Breast epithelium (tissue), 4 donors: ENCODE measurements around the gene LLGL1. TPM values are rescaled to one million over a fixed set of nuclear protein-coding genes. Genes with fewer than 3 reads are reported as not detected.
"Not testable (repeated sequence)": the region's sequence is repeated elsewhere in the genome, so short reads cannot be mapped to it uniquely, and the experiment has no call there.

Experiments
- DNase-seq, 2 donors: peaks; one replicate each; pipeline ENCODE4 v3.0.0-alpha.2; 2019; ENCODE audit warnings: low spot score in 2 of 2
- H3K27ac ChIP-seq, 2 donors: fragments of 200-600 bp; sonication (generic) in 1 of 2; one replicate each; pipeline ENCODE4 v1.5.1; 2016 to 2019; ENCODE audit warnings: mild to moderate bottlenecking in 1 of 2
- H3K27me3 ChIP-seq, 2 donors: fragments of 200-600 bp; sonication (generic) in 1 of 2; one replicate each; pipeline versions ENCODE4 v1.5.1 to v1.6.0; 2017 to 2019; ENCODE audit warnings: control low read depth in 1 of 2, mild to moderate bottlenecking in 1 of 2
- H3K36me3 ChIP-seq: fragments of 200-600 bp; one replicate; pipeline ENCODE4 v1.5.1; 2019
- H3K4me1 ChIP-seq, 2 donors: fragments of 200-600 bp; sonication (generic); one replicate each; pipeline ENCODE4 v1.5.1; 2016 to 2019; ENCODE audit warnings: control low read depth in 1 of 2
- H3K4me3 ChIP-seq, 3 donors: fragments of 200-600 bp; sonication (generic); 1 replicate in 2 of 3; 2 replicates in 1 of 3; pipeline ENCODE4 v1.5.1; 2016 to 2019; ENCODE audit warnings: mild to moderate bottlenecking in 3 of 3, moderate library complexity in 2 of 3
- H3K9me3 ChIP-seq, 2 donors: fragments of 200-600 bp; sonication (generic) in 1 of 2; one replicate each; pipeline ENCODE4 v1.5.1; 2016 to 2019; ENCODE audit warnings: control low read depth in 1 of 2
- POLR2A ChIP-seq: fragments of 450-650 bp; IDR thresholded peaks from one replicate; pipeline ENCODE4 v1.6.1; 2016; ENCODE audit warnings: antibody characterized with exemption, mild to moderate bottlenecking, moderate library complexity
- POLR2AphosphoS5 ChIP-seq, 3 donors: sonication (generic); formaldehyde crosslinking; IDR thresholded peaks; one replicate each; pipeline ENCODE4 v1.6.1; 2017; ENCODE audit warnings: antibody characterized with exemption in 3 of 3
- intact Hi-C: fragments of 100-400 bp; cut with DNase I; formaldehyde crosslinking; loops from one replicate; pipeline ENCODE4 v1.15.1; 2023; ENCODE audit warnings: low total_unique reads
- total RNA-seq, 3 donors: library from RNA; depleted of rRNA; stranded (reverse); fragments of >200 nt; gene quantifications; one replicate each; pipeline ENCODE4 v1.1.0, GENCODE V29; 2016
- TF ChIP-seq, protein P1 (sequence below), 3 donors: fragments of 450-650 bp; IDR thresholded peaks; one replicate each; pipeline ENCODE4 v1.5.1; 2016 to 2017; ENCODE audit warnings: antibody characterized with exemption in 3 of 3, mild to moderate bottlenecking in 3 of 3, moderate library complexity in 3 of 3

Gene LLGL1
- total RNA-seq, 3 donors from 2014 or later = 16.0 to 21.6 (median 18.4) TPM

DNA sequence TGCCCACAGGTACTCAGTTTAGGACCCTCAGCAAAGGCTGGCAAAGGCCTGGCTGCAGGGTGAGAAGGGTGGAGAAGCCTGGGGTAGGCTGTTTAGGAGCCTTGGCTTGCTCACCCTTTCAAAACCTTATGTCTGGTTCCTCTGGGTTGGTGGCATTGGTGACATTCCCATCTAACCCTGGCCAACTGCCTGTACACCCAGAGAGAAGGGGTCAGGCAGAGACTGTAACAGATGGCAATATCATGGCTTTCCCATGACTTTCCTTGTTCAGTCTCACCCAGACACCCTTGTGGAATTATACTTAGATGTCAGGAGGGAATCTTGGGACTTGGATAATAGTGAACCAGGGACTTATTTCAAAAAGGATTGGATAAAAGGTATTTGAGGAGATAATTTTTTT lies 18.5 kb upstream of the LLGL1 start:
- no peak overlapping the region for H3K4me3 ChIP-seq
- no peaks in the 10 kb centered on the region for H3K4me1 ChIP-seq
- H3K27ac ChIP-seq = no peak overlapping the region
- intact Hi-C loops = loop anchor here (10.0 kb wide), 1 partner anchor 372 kb away; the partner anchor contains the start of gene SREBF1
- no peak for DNase-seq
- no peak for TF ChIP-seq POLR2A
- no peaks in the 10 kb centered on the region for H3K9me3 ChIP-seq
- H3K27me3 ChIP-seq = no peaks in the 10 kb centered on the region
- H3K36me3 ChIP-seq = peaks cover 14% of the 10 kb centered on the region

DNA sequence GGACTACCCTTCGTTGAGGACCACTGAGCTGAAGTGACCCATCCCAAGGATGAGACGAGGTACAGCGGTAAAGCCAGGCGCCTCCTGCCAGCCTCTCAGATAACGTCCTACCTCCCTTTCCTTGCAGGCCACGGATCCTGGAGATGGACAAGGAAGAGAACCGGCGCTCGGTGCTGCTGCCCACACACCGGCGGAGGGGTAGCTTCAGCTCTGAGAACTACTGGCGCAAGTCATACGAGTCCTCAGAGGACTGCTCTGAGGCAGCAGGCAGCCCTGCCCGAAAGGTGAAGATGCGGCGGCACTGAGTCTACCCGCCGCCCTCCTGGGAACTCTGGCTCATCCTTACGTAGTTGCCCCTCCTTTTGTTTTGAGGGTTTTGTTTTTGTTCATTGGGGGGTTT lies 17.3 kb upstream of the LLGL1 start:
- H3K27me3 ChIP-seq = no peaks in the 10 kb centered on the region
- intact Hi-C loops = loop anchor here (10.0 kb wide), 1 partner anchor 373 kb away; the partner anchor contains the start of gene SREBF1
- H3K27ac ChIP-seq = no peak overlapping the region
- TF ChIP-seq, protein P1, sequence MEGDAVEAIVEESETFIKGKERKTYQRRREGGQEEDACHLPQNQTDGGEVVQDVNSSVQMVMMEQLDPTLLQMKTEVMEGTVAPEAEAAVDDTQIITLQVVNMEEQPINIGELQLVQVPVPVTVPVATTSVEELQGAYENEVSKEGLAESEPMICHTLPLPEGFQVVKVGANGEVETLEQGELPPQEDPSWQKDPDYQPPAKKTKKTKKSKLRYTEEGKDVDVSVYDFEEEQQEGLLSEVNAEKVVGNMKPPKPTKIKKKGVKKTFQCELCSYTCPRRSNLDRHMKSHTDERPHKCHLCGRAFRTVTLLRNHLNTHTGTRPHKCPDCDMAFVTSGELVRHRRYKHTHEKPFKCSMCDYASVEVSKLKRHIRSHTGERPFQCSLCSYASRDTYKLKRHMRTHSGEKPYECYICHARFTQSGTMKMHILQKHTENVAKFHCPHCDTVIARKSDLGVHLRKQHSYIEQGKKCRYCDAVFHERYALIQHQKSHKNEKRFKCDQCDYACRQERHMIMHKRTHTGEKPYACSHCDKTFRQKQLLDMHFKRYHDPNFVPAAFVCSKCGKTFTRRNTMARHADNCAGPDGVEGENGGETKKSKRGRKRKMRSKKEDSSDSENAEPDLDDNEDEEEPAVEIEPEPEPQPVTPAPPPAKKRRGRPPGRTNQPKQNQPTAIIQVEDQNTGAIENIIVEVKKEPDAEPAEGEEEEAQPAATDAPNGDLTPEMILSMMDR (IDR thresholded peaks at IDR 0.05) = no peak
- TF ChIP-seq POLR2A (no peak), POLR2AphosphoS5 (IDR thresholded peaks at IDR 0.05) (no peak)
- no peak overlapping the region for H3K4me3 ChIP-seq
- H3K36me3 ChIP-seq = peaks cover 14% of the 10 kb centered on the region
- no peaks in the 10 kb centered on the region for H3K9me3 ChIP-seq
- no peak for DNase-seq
- H3K4me1 ChIP-seq = no peaks in the 10 kb centered on the region

DNA sequence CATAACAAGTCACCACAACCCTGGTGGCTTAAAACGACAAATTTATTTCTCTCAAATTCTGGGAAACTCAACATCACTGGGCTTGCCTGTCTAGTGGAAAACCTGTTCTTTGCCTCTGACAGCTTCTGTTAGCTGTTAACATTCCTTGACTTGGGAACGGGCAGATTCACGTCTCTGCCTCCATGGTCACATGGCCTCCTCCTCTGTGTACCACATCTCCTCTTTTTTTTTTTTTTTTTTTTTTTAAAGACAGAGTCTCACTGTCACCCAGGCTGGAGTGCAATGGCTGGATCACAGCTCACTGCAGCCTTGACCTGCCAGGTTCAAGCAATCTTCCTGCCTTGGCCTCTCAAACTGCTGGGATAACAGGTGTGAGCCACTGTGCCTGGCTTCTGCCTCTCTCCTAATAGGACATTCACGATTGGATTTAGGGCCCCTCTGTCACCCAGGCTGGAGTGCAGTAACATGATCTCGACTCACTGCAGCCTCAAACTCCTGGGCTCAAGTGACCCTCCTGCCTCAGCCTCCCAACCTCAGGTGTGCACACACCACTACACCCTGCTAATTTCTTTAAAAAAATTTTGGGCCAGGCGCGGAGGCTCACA lies 11.7 kb upstream of the LLGL1 start:
- no peak for DNase-seq
- Histone ChIP-seq H3K9me3 (no peaks in the 10 kb centered on the region), H3K27me3 (no peaks in the 10 kb centered on the region), H3K27ac (no peak overlapping the region), H3K4me1 (no peaks in the 10 kb centered on the region), H3K4me3 (no peak overlapping the region), H3K36me3 (peaks cover 3% of the 10 kb centered on the region)
- intact Hi-C loops = no loop called here
- TF ChIP-seq, protein P1 (IDR thresholded peaks at IDR 0.05) = no peak

DNA sequence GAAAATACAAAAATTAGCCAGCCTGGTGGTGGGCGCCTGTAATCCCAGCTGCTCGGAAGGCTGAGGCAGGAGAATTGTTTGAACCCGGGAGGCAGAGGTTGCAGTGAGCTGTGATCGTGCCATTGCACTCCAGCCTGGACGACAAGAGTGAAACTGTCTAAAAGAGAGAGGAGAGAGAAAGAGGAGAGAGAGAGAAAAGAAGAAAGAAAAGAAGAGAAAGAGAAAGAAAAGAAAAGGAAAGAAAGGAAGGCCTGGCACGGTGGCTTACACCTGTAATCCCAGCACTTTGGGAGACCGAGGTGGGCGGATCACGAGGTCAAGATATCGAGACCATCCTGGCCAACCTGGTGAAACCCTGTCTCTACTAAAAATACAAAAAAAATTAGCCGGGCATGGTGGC lies 8.5 kb upstream of the LLGL1 start:
- H3K9me3 ChIP-seq, DNase-seq, H3K4me3 ChIP-seq, H3K27ac ChIP-seq, H3K27me3 ChIP-seq, H3K36me3 ChIP-seq, H3K4me1 ChIP-seq, intact Hi-C loops: not testable (repeated sequence)

DNA sequence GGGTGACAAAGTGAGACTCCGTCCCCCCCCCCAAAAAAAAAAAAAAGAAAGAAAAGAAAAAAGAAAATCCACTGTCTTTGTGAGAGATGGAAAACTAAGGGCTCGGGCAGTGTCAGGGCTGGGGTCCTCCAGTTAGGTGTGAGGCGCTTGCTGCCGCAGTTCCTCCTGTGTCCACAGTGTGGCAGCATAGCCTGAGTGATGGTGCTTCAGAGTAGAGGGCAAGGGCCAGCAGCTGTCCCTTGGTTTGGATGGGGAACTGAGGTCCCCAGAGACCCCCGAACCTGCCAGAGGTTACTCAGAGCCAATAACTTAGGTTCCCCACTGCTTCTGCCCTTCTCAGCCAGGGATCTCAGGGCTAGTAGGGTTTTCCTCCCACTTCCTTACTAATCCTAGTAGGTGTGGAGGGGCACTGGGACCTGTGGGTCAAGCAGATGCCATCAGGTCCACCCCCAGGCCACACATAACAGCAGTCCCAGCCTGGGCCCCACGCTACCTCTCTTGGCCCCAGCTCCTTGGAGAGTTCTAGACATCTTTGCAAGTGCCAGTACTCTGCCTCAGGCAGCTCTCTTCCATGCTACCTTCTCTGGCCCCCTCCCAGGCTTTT lies 7.9 kb upstream of the LLGL1 start:
- DNase-seq = peak; percentile 61 to 80
- Histone ChIP-seq H3K4me1 (no peaks in the 10 kb centered on the region), H3K27ac (no peak overlapping the region), H3K4me3 (no peak overlapping the region), H3K27me3 (no peaks in the 10 kb centered on the region), H3K36me3 (no peaks in the 10 kb centered on the region), H3K9me3 (no peaks in the 10 kb centered on the region)
- intact Hi-C loops = no loop called here
- TF ChIP-seq POLR2AphosphoS5 (IDR thresholded peaks at IDR 0.05) (no peak), POLR2A (no peak)
- TF ChIP-seq, protein P1 (IDR thresholded peaks at IDR 0.05) = peak; percentile 71 to 82 (median 79)

DNA sequence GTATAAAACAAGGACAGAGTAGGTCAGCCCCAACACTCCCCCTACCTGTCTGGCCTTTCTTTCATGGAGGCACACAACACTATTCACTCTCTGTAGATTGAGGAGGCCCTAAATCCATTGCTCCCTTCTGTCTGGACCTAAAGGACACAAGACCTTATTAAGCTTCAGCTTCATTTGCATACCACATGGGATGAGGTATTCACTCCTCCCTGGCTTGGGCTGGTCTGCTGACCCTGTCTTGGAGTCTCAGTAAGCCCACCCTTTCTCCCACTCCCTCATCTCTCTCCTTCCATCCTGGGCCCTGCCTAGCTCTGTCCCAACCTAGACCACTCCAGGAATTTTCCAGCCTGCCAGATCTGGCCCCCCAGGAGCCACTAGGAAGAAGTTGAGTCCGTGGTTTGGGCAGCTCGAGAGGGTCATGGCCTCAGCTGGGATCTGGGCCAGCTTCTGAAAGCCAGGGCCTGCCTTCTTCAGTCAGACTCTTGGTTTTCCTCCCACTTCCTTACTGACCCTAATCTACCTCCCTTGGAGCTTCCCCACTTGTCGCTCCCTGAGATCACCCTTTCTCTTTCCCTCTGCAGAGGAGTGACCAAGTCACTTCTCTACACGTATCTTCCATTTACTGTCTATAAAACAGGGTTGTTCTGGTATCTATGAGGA lies 6.5 kb upstream of the LLGL1 start:
- H3K27ac ChIP-seq = peak overlapping the region in 1 of 2 donors; percentile 48
- DNase-seq = no peak
- H3K4me1 ChIP-seq = no peaks in the 10 kb centered on the region
- no peaks in the 10 kb centered on the region for H3K9me3 ChIP-seq
- TF ChIP-seq POLR2AphosphoS5 (IDR thresholded peaks at IDR 0.05) = no peak
- TF ChIP-seq POLR2A = no peak
- TF ChIP-seq, protein P1 (IDR thresholded peaks at IDR 0.05) = no peak
- intact Hi-C loops = no loop called here
- H3K4me3 ChIP-seq = no peak overlapping the region
- H3K36me3 ChIP-seq = no peaks in the 10 kb centered on the region
- no peaks in the 10 kb centered on the region for H3K27me3 ChIP-seq
